ENCODE data around the gene ANKRD9. TPM values are rescaled to one million over a fixed set of nuclear protein-coding genes. Genes with fewer than 3 reads are reported as not detected.
"Not testable (repeated sequence)": the region's sequence is repeated elsewhere in the genome, so short reads cannot be mapped to it uniquely, and the experiment has no call there.

ANKRD9 gene
- total and polyA plus RNA-seq, 2 donors (not counting 1 experiment from before 2014, with no cell fraction given): 2.7 to 22.0 TPM

DNA sequence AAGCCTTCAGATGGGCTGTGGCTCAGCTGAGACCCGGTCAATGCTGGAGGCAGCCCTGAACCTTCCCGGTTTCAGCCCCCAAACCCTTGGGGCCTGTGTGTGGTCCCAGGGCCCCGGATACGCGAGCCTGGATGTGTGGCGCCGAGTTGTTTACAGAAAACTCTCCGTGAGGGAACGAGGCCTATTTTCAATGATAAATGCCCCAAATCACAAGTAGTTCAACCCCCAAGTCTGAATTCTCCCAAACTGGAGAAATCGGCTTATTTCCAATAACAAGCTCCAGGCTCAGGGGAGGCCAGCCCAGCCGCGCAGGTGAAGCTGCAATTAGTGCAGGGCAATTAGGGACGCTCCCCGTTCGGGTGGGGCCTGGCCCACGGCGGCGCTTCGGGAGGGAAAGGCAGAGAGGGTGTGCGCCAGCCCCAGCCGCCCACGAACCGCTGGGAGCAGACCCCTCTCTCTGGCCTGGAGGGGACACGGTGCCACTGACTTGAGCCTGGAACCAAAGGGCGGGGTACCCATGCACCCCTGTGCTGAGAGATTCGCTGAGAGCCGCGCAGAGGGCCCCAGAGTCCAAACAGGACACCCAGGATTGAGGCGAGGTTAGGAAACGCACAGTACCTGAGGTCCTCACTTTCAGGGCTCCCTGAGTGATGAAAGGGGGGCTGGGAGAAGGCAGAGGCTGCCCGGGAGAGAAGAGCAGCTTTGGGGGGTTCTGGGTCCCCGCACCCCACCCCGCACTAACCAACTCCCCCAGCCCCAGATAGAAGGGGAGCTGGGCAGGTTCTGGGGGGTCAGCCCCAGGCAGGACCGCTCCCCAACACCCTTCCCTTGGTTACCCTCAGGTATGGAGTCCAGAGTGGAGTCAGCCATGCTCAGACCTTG lies 14.2 kb upstream of the ANKRD9 start:
- Histone ChIP-seq H3K9me3 (ENCODE audit: control insufficient read depth, insufficient read depth, low read depth, low read length) (no peaks in the 10 kb centered on the region), H3K4me1 (ENCODE audit: control insufficient read depth, extremely low read depth, insufficient read depth, low read length) (peaks cover 10% of the 10 kb centered on the region), H3K27me3 (ENCODE audit: control insufficient read depth, insufficient read depth, low read length) (no peaks in the 10 kb centered on the region), H3K36me3 (ENCODE audit: control insufficient read depth, insufficient read depth, low read length) (no peaks in the 10 kb centered on the region), H3K4me2 (ENCODE audit: extremely low read depth, insufficient read depth, low read length) (peak overlapping the region; percentile 35), H4K20me1 (ENCODE audit: control insufficient read depth, extremely low read depth, insufficient read depth, low read length) (no peaks in the 10 kb centered on the region), H3K27ac (ENCODE audit: insufficient read depth, low read length) (peak overlapping the region; percentile 38), H3K9ac (ENCODE audit: insufficient read depth, low read length) (peak overlapping the region; percentile 2), H3K79me2 (ENCODE audit: control insufficient read depth, insufficient read depth, low read length) (no peaks in the 10 kb centered on the region), H3K4me3 (replicated peaks in 1 of 4; ENCODE audit: control extremely low read depth in 1 of 4, insufficient read depth in 1 of 4, low read depth in 3 of 4, low read length in 4 of 4) (peak overlapping the region in 2 of 4 experiments; percentile 26 to 40), H2AFZ (ENCODE audit: low read length) (peak overlapping the region; percentile 62)
- no peak for DNase-seq (ENCODE audit: low read depth in 2 of 2)
- TF ChIP-seq EZH2 (IDR thresholded peaks at IDR 0.05; ENCODE audit: low read length, missing control alignments): no peak
- TF ChIP-seq, protein P1, sequence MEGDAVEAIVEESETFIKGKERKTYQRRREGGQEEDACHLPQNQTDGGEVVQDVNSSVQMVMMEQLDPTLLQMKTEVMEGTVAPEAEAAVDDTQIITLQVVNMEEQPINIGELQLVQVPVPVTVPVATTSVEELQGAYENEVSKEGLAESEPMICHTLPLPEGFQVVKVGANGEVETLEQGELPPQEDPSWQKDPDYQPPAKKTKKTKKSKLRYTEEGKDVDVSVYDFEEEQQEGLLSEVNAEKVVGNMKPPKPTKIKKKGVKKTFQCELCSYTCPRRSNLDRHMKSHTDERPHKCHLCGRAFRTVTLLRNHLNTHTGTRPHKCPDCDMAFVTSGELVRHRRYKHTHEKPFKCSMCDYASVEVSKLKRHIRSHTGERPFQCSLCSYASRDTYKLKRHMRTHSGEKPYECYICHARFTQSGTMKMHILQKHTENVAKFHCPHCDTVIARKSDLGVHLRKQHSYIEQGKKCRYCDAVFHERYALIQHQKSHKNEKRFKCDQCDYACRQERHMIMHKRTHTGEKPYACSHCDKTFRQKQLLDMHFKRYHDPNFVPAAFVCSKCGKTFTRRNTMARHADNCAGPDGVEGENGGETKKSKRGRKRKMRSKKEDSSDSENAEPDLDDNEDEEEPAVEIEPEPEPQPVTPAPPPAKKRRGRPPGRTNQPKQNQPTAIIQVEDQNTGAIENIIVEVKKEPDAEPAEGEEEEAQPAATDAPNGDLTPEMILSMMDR (conservative IDR thresholded peaks at IDR 0.05 in 1 of 2, IDR thresholded peaks at IDR 0.05 in 1 of 2; ENCODE audit: low read depth in 1 of 2, low read length in 2 of 2): no peak

DNA sequence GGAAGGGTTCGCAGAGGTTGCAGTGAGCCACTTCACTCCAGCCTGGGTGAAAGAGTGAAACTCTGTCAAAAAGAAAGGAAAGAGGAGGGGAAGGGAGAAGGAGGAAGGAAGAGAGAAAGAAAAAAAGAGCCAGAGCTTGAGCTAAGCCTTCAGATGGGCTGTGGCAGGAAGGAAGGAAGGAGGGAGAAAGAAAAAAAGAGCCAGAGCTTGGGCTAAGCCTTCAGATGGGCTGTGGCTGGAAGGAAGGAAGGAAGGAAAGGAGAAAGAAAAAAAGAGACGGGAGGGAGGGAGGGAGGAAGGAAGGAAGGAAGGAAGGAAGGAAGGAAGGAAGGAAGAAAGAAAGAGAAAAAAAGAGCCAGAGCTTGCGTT lies 13.6 kb upstream of the ANKRD9 start:
- no peaks in the 10 kb centered on the region for H3K27me3 ChIP-seq (ENCODE audit: control insufficient read depth, insufficient read depth, low read length)
- H2AFZ ChIP-seq (ENCODE audit: low read length): peak overlapping the region; percentile 62
- H3K79me2 ChIP-seq (ENCODE audit: control insufficient read depth, insufficient read depth, low read length): no peaks in the 10 kb centered on the region
- no peaks in the 10 kb centered on the region for H3K36me3 ChIP-seq (ENCODE audit: control insufficient read depth, insufficient read depth, low read length)
- H3K27ac ChIP-seq (ENCODE audit: insufficient read depth, low read length): no peak overlapping the region
- TF ChIP-seq, protein P1 (conservative IDR thresholded peaks at IDR 0.05 in 1 of 2, IDR thresholded peaks at IDR 0.05 in 1 of 2; ENCODE audit: low read depth in 1 of 2, low read length in 2 of 2): no peak
- TF ChIP-seq EZH2 (IDR thresholded peaks at IDR 0.05; ENCODE audit: low read length, missing control alignments): no peak
- no peak overlapping the region for H3K4me2 ChIP-seq (ENCODE audit: extremely low read depth, insufficient read depth, low read length)
- no peak overlapping the region for H3K4me3 ChIP-seq (replicated peaks in 1 of 4; ENCODE audit: control extremely low read depth in 1 of 4, insufficient read depth in 1 of 4, low read depth in 3 of 4, low read length in 4 of 4)
- DNase-seq (ENCODE audit: low read depth in 2 of 2): no peak
- no peaks in the 10 kb centered on the region for H4K20me1 ChIP-seq (ENCODE audit: control insufficient read depth, extremely low read depth, insufficient read depth, low read length)
- H3K9ac ChIP-seq (ENCODE audit: insufficient read depth, low read length): no peak overlapping the region
- H3K9me3 ChIP-seq (ENCODE audit: control insufficient read depth, insufficient read depth, low read depth, low read length): no peaks in the 10 kb centered on the region
- H3K4me1 ChIP-seq (ENCODE audit: control insufficient read depth, extremely low read depth, insufficient read depth, low read length): peaks cover 10% of the 10 kb centered on the region

DNA sequence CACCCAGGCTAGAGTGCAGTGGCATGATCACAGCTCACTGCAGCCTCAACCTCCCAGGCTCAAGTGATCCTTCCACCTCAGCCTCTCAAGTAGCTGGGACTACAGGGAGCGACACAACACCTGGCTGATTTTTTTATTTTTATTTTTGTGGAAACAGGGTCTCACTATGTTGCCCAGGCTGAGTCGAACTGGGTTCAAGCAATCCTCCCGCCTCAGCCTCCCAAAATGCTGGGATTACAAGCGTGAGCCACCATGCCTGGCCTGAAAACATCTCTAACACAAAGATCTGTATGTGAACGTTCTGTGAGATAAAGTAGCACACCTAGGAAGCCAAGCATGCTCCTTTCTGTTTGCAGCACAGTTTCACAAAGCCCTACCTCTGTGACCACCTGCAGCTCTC lies 10.1 kb upstream of the ANKRD9 start:
- DNase-seq (ENCODE audit: low read depth in 2 of 2); H3K4me1 ChIP-seq (ENCODE audit: control insufficient read depth, extremely low read depth, insufficient read depth, low read length); H2AFZ ChIP-seq (ENCODE audit: low read length); H3K9me3 ChIP-seq (ENCODE audit: control insufficient read depth, insufficient read depth, low read depth, low read length); H3K4me3 ChIP-seq (replicated peaks in 1 of 4; ENCODE audit: control extremely low read depth in 1 of 4, insufficient read depth in 1 of 4, low read depth in 3 of 4, low read length in 4 of 4); H3K27ac ChIP-seq (ENCODE audit: insufficient read depth, low read length); H3K4me2 ChIP-seq (ENCODE audit: extremely low read depth, insufficient read depth, low read length); H4K20me1 ChIP-seq (ENCODE audit: control insufficient read depth, extremely low read depth, insufficient read depth, low read length); H3K27me3 ChIP-seq (ENCODE audit: control insufficient read depth, insufficient read depth, low read length); H3K9ac ChIP-seq (ENCODE audit: insufficient read depth, low read length); H3K79me2 ChIP-seq (ENCODE audit: control insufficient read depth, insufficient read depth, low read length); H3K36me3 ChIP-seq (ENCODE audit: control insufficient read depth, insufficient read depth, low read length): not testable (repeated sequence)

Measured in fibroblast of lung (primary cell).